22Rv1 (cell line): ENCODE results near the gene RNF38.

Experiments
- CTCF ChIP-seq: fragments of 450-650 bp; IDR thresholded peaks from 2 replicates; pipeline ENCODE4 v1.5.1; 2017; ENCODE audit warnings: mild to moderate bottlenecking
- ZFX ChIP-seq: fragments of 450-650 bp; IDR thresholded peaks from 2 replicates; pipeline ENCODE4 v1.6.1; 2017; ENCODE audit warnings: antibody characterized with exemption, borderline replicate concordance

GRCh38 chr9:36402536-36402935, 2.5 kb upstream of the RNF38 start:
- TF ChIP-seq CTCF (no peak), ZFX (no peak)
